Activated CD8-positive, alpha-beta memory T cell treated with anti-CD3 and anti-CD28 coated beads, Interleukin-2, amount 50 U/mL, for 48 hours (primary cell): ENCODE data around the gene PPL.
"Not testable (repeated sequence)": the region's sequence is repeated elsewhere in the genome, so short reads cannot be mapped to it uniquely, and the experiment has no call there.

ENCODE experiments used
- DNase-seq: peaks from one replicate; pipeline ENCODE4 v3.0.0-alpha.2; 2020

The PPL gene

DNA sequence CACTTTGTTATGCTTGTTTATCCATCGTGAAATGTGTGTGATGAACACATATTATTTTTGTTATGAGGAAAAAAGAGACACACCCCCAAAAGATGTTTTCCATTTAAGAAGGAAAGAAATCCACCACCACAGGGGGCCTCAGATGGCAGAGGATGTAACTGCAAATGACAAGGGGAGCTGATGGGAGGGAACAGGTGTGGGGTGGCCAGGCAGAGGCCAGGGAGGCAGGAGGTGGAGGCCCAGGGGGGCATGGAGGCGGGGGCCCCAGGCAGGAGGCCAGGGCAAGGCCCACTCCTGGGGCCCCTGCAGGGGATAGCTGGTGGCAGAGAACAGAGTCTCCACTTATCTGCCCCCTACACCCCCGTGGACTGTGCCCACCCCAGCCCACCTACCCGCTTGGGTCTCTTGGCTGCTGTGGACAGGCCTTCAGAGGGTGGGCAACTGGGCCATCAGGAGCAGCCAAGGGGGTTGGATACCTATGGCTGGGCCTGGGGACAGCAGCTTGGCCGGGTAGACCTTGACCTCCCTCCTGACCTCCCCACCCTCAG lies 28.0 kb downstream of the PPL start:
- no peak for DNase-seq

DNA sequence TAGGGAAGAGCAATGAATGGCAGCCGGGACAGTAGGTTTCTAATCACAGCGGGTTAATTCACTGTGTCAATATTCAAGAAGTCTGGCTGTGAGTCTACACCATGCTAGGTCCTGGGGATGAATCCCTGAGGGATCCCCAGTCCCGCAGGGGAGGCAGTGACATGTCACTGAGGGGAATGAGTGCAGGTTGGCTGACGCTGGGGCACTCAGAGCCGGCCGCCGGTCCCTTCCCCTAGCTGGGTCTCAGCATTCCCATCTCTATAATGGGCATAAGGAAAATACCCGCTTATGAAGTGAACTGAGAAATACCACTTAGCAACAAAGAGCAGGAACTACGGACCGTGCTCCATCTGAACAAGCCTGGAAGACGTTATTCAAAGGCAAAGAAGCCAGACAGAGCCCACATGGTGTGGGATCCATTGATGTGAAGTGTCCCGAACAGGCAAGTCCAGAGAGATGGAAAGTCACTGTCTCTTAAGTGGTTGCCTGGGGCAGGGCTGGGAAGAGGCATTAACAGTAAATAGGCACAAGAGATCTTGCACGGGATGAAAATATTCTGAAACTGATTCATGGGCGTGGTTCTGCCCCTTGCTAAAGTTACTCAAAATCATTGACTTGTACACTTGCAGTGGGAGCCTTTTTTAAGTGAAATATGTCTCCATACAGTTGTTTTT lies 31.9 kb downstream of the PPL start:
- no peak for DNase-seq

DNA sequence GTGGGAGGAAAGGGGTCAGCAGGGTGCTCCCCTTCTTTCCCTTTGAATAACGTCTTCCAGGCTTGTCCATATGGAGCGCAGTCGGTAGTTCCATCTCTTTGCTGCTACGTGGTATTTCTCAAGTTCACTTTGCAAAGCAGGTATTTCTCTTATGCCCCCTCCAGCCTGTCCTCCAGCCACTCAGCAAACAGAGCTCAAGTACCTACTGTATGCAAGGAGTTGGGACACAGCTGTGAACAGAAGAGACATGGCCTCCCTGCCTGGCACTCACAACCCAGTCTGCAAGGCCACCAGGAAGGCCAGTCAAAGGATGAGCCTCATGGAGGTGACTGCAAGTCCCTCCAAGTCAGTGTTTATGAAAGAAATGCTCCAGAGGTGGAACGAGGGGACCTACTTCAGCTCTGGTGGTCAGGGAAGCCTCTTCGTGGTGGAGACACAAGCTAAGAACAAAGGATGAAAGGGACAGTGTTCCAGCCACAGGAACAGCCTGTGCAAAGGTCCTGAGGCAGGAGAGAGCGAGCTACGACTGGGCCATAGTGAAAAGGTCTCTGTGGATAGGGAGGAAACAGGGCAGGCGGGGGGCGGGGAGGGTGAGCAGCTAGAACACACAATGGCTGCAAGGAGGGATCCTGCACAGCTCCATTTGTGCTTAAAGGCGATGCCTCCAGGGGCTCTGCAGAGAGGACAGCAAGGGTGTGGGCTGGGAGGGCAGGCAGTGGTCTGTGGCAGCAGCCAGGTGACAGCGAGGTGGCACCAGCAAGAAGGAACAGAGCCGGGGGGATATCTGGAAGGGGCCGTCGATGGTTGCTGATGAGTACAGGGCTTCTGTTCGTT lies 32.6 kb downstream of the PPL start:
- DNase-seq = no peak

DNA sequence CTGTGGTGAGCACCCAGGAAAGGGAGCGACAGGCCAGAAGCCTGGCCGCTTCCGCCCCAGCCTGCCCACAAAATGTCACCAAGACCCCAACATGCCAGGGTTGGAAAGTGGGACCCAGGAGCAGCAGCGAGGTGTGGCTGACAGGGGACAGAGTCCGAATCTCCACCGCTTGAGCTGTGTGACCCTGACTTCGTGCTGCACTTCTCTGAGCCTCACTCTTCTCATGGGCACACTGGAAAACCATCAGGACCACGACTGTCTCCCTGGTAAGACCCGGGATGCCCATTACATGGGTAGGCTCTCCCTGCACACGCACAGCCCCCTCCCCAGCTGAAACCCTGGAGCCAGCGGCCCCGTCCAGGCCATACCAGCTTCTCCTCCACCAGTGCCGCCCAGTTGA lies 34.9 kb downstream of the PPL start:
- no peak for DNase-seq

DNA sequence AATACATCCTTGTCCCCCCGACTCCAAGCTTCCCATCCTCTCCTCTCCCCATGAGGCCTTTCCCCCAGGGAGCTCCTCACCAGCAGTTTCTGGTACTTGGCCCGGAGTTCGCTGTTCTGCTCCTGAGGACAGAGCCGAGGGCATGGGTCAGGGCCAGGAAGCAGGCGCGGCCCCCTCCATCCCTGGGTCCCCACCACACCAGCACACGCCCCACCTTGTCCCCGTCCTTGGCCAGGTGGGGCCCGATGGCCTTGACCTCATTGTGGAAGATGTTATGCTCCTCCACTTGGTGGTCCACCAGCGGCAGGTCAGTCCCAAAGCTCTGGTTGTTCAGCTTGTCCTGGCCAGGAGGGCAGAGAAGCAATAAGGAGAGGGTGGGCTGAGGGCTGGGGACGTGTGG lies 36.2 kb downstream of the PPL start:
- no peak for DNase-seq

DNA sequence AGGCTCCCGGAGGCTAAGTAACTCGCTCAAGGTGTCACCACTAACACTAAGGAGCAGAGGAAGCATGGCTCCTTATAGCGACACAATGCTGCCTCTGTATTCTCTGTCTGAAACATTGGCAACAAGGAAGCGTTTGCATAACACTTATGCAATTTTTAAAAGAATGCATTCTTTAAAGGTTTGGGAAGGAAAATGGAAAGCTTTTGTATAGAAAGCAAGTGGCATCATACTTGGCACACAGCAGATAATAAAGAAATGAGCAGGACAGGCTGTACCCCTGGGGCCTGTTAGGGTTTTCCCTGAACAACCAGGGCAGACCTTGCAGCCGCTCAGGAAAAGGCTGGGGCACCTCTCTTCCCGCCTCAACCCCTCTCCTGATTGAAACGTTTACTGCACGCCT lies 36.9 kb downstream of the PPL start:
- DNase-seq = no peak

DNA sequence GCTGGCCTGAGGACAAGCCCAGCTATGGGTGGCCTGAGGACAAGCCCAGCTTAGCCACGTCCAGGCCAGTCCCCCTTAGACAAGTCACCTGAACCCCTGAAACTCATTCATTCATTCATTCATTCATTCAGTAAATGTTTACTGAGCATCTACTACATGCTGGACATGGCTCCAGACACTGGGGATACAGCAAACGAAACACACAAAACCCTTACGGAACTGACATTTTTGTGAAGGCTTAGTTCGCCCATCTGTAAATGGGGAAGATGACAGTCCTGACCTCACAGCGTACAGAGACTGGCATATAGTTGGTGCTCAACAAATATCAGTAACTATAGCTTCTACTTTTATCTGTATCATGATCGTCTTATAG lies 37.5 kb downstream of the PPL start:
- DNase-seq = no peak

DNA sequence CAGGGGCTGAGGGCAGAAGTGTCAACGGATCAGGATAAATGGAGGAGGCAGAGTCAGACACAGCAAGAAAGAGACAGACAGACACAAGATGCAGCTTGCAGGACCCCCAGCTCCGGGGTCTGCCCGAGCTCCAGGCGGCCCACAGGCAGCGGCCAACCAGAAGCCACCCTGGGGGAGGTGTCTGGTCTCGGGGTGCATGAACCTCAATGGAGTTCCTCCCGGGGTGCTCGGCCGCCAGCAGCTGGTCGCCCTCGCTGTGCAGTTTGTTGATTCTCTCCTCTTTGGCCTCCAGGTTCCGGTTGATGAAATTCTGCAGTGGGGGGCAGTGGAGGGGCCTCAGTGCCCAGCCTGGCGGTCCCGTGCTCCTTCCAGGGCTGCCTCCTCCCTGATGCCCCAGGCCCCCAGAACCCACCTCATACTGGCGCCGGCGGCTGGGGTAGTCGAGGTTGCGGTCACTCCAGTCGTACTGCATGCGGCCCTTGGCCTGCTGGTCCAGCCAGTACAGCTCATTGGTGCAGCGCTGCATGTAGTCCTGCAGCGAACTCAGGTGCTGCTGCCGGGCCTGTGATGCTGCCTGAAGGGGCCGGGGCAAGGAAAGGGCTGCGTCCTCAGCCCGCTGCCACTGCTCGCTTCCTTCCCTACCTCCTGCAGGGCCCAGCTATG lies 38.0 kb downstream of the PPL start:
- DNase-seq = no peak

DNA sequence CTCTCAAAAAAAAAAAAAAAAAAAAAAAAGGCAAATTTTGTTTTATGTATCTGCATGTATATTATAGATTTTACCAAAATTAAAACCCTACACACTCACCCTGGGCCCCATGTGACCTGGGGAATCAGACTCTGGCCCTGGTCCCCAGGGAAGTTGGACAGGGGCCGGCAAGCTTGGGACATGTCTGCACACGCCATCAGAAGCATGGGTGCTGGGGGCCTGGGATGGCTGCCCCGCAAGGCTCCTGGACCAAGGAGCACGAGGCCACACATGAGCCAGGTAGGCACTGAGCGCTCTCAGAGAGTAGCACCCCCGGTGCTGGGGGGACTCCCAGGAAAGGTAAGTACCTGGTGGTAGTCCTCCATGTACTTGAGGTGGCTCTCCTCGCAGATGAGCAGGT lies 39.6 kb downstream of the PPL start:
- DNase-seq = no peak

DNA sequence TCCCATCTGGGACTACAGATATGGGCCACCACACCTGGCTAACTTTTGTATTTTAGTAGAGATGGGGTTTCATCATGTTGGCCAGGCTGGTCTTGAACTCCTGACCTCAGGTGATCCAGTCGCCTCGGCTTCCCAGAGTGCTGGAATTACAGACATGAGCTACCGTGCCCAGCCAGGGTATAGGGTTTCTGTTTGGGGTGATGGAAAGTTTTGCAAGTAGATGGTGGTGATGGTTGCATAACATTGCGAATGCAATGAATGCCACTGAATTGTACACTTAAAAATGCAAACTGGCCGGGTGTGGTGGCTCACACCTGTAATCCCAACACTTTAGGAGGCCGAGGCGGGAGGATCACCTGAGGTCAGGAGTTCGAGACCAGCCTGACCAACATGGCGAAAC lies 40.2 kb downstream of the PPL start:
- not testable (repeated sequence) for DNase-seq

DNA sequence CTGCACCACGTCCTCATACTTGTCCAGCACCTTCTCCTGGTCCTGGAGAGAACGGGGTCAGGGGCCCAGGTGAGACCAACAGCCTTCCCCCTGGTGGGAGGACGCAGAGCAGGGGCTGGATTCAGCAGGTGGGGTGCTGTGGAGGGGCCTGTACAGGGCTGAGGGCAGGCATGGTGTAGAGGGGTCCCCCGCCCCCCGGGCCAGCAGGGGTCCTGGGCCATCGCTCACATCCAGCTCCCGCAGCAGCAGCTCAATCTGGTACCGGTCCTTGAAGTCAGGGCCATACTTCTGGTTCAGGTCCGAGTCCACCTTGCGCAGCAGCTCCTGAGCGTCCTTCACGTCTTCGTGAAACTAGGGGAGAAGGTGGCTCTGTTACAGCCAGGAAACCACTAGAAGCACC lies 41.6 kb downstream of the PPL start:
- no peak for DNase-seq

DNA sequence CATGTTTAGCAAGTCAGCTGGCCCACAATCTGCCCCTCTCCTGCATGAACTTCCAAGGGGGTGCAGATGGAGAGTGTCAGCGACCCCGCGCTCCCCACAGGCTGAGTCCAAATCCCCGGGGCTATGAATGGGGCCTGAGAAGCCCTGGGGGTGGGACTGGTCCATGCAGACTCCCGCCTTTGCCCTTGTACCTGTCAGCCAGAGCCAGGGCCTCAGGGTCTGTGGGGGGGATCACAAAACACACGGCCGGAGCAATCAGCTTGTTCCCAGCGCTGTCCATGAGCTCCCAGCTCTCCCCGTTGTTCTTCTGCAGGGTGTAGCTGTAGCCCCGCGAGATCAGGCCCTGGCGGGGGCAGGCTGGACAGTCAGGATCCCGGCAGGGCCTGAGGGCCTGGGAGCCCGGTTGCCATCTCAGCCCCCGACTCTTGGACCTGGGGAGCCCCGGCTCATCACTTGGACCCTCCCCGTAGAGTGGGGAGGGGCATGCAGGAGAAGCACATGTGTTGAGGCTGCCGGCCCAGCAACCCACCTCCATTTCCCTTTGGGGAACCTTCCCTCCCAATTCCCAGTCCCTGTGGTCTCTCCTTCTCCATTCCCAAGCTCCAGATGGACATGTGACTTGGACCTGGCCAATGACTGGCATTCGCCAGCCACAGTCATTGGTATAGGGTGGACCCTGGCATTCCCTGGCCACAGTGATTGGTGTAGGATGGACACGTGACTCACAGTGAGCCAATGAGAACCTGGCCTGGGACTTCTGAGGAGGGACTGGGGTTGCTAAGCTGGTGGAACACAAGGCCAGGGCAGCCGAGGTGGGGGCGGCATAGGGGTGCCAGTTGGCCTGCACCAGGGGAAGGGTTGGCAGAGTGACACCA lies 42.4 kb downstream of the PPL start:
- no peak for DNase-seq

DNA sequence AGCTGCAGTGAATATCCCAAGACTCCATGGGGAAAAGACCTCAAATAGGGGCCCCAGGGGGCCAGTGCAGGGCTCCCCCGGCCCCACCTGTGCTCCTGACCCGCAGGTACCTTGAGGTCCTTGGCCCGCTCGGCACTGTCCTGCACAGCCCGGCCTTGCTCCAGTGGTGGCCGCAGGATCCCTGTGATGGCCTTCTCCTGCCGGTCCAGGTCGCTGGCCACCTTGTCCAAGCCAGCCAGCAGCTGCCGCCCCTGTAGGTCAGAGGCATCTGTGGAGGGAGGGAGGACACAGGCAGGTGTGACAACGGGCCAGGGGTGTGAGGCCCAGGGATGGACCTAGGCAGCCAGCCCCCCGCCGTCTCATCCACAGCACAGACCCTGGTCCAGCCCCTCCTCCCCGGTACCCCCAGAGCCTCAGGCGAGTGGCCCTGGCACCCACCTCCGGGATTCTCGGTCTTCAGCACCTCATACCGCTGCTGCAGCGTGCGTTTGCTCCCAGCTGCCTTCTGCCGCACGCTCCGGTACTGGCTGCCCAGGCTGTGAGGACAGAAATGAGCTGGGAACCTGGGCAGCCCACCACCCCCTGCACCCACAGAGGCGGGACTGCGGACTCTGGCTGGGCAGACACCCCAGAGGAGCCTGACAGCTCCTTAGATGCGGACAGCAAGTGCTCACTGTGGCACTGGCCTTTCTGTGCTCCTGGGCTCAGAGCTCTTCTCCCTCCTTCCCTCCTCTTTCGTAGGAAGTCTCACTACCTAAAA lies 43.7 kb downstream of the PPL start:
- no peak for DNase-seq

DNA sequence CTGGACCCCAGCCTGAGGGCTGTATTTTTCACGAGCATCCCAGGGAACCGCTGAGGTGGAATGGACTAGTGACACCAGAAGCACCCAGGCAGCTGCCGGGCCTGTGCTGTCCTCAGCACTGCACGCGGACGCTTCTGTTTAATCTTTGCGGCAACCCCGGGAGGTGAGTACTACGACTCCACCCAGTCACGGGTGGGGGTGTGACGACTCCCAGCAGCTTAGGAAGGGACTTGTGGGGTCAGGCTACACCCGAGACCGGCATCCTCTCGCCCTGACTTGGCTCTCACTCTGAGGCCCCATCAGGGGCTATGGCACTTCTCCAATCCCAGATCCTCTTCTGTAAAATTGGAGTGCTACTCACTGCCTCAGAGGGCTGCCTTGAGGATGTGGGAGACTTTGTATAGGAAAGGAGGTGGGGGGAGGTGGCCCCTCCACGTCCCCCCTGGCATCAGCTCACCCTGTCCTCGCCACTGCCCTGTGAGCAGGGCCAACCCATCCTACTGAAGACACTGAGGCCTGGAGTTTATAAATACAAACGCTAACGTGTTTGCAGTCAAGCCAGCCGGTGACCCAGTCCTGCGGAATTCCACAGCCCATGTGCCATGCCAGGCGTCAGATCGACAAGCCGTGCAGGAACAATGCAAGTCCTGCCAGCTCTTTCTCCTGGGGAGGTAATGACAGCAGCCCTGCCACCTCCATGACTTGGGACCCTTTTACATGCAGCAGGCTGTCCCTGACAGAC lies 44.4 kb downstream of the PPL start:
- DNase-seq = no peak

DNA sequence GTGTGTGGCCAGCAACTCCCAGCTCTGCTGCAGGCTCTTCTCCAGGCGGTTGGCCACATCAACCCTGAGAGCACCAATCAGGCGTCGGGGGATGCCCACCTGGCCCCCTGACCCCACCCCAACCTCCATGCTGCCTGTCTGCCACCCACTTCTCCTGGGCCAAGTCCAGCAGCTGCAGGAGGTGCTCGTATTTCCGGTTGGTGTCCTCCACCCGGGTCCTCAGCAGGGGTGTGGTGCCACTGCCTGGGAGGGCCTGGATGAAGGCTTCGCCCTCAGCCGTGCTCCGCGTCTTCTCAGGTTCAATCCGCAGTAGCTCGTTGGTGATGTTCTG lies 45.1 kb downstream of the PPL start:
- DNase-seq = no peak

DNA sequence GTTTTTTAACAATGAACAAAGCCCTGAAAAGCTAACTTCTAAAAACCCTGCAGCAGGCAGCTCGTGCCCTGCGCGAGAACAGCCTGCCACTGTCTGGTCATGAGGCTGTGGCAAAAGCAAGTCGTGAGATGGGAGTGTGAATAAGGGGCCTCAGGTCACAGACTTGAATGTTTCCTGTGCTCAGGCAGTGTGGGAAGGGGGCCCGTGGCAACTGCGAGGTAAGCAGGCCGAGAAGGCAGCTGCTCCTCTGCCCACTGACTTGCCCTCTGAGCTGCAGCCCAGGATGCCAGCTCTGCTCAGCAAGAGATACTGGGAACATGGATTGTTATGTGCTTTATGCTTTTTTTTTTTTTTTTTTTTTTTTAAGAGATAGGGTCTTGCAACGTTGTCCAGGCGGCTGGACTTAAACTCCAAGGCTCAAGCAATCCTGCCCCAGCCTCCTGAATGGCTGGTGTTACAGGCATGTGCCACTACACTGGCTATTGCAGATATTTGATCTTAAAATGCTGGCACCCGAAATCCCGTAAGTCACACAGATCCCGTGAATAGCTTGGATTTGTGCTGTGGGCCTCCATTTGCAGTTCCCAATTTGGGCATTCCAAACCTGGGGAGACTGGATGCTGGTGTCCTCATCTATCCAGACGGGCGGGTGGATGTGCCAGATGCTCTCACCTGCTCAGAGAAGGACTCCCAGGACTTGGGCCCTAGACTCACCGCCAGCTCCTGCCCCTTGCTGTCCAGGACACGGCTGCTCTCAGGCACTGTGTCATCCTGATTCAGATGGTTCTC lies 45.7 kb downstream of the PPL start:
- DNase-seq = no peak

DNA sequence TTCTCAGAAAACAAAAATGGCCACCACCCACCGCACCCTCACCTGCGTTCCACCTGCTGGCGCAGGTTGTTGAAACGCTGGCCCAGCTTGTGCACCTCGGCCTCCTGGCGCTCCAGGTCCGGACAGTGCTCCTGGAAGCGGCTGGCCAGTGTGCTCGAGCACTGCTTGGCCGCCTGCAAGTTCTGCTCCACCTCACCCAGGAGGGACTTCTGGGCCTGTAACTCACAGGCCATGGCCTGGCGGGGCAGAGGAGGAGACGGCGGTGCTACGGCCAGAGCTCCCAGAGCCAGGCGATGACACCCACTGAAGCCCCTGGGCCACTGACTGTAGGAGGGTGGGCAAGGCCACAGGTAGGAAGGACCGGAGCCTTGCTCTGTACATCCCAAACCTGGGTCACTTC lies 46.3 kb downstream of the PPL start:
- DNase-seq = no peak

DNA sequence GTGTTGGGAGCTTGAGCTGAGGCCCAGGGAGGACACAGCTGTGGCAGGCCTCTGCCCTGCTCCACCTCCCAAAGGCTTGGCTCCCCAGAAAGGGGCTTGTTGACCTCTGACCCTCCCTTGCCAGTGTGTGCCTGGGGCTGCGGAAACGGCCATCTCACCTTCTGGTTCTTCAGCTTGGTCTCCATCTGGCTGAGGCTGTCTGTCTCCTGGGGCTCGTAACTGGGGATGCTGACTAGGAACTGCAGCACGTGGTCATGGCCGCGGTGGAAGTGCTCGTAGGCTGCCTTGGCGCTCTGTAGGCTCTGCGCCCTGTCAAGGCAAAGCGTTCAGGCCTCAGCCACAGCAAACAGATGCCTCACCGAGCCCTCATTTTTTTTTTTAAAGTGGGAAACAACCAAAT lies 46.9 kb downstream of the PPL start:
- DNase-seq = no peak

DNA sequence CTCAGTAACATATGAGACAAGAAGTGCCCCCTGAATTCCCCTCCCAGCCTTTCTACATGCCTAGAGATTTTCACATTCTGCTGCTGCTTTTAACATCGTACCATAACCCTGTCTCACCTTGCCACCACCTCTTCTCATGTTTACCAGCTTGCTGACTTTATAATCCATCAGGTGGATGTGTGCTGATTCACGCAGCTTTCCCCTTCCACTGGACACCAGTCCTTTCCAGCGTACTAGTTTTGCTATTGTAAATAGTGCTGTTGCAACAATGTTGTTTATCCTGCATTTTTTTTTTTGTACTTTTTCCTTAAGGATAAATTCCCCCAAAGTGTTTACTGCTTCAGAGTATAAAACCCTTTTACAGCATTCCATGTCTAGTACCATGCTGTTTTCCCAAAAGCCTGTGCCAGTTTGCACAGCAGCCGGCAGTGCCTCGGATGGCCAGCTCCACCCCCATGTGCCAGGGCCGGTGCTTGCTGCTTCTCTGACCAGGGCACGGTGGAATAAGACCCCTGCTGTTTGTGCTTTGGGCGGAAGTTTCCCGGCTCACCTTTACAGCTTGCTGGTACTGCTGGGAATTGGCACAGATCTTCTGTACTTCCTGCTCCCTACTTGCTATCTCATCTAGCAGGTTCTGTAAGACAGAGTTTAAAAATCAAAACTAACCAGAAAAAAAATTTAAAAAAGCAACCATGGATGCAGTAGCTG lies 48.4 kb downstream of the PPL start:
- DNase-seq = no peak

DNA sequence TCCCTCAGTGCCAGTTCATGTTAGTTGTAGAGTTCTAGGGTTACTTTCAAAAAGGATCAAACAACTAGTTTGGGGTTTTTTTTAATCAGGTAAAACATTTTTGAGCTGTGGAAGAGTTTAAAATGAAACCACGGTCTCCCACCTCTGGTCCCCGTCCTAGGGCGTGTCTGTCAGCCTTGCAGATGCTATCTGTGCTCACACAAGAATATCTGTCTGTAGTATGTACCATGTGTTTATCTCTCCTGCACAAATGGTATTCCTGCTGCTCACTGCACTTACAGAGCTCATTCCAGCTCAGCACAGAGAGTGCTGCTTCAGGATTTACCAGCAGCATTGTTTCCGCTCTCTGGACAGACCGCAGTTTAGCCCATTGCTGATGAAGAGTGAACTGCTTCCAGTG lies 50.8 kb downstream of the PPL start:
- DNase-seq = no peak
